MG63 (cell line): ENCODE results near the gene ASAH2B. TPM values are rescaled to one million over a fixed set of nuclear protein-coding genes. Genes with fewer than 3 reads are reported as not detected.
A peak's percentile ranks its signal among the peaks of the same experiment; 100 is the strongest.
"Not testable (repeated sequence)": the region's sequence is repeated elsewhere in the genome, so short reads cannot be mapped to it uniquely, and the experiment has no call there.

ENCODE experiments used
- DNase-seq: peaks from one replicate; pipeline ENCODE4 v3.0.0-alpha.2; 2020
- H3K27me3 ChIP-seq: fragments of 250-450 bp; sonication (Bioruptor Pico); 2 replicates; pipeline ENCODE4 v1.5.1; 2020; ENCODE audit warnings: mild to moderate bottlenecking, moderate library complexity
- H3K36me3 ChIP-seq: fragments of 250-450 bp; sonication (Bioruptor Pico); 2 replicates; pipeline ENCODE4 v1.5.1; 2020; ENCODE audit warnings: mild to moderate bottlenecking, moderate library complexity
- H3K4me3 ChIP-seq: fragments of 250-450 bp; sonication (Bioruptor Pico); 2 replicates; pipeline ENCODE4 v1.5.1; 2020; ENCODE audit warnings: mild to moderate bottlenecking, moderate library complexity
- H3K9me3 ChIP-seq: fragments of 250-450 bp; sonication (Bioruptor Pico); 2 replicates; pipeline ENCODE4 v1.5.1; 2020; ENCODE audit warnings: mild to moderate bottlenecking, moderate library complexity
- total RNA-seq: library from RNA; depleted of rRNA; stranded (reverse); fragments of >200 nt; shearing (Covaris generic); gene quantifications from 2 replicates; pipeline ENCODE4 v1.2.3, GENCODE V29; 2014; ENCODE audit warnings: low replicate concordance; rRNA removed

Gene ASAH2B
- total RNA-seq, 1 experiment from 2014 or later: 0.43 TPM

- not testable (repeated sequence) for DNase-seq, H3K27me3 ChIP-seq, H3K4me3 ChIP-seq, H3K36me3 ChIP-seq, H3K9me3 ChIP-seq
Measured at GRCh38 chr10:50787962-50788361, 48.2 kb downstream of the ASAH2B start.

- Histone ChIP-seq H3K27me3 (no peaks in the 10 kb centered on the region), H3K9me3 (no peaks in the 10 kb centered on the region), H3K36me3 (no peaks in the 10 kb centered on the region), H3K4me3 (no peak overlapping the region)
- DNase-seq: no peak
Measured at GRCh38 chr10:50788951-50789945, 49.5 kb downstream of the ASAH2B start.

- peak; percentile 42 for DNase-seq
- Histone ChIP-seq H3K27me3 (no peaks in the 10 kb centered on the region), H3K4me3 (no peak overlapping the region), H3K36me3 (no peaks in the 10 kb centered on the region), H3K9me3 (no peaks in the 10 kb centered on the region)
Measured at GRCh38 chr10:50794490-50794889, 54.8 kb downstream of the ASAH2B start.

- Histone ChIP-seq H3K4me3 (no peak overlapping the region), H3K36me3 (no peaks in the 10 kb centered on the region), H3K9me3 (no peaks in the 10 kb centered on the region), H3K27me3 (no peaks in the 10 kb centered on the region)
- no peak for DNase-seq
Measured at GRCh38 chr10:50796693-50797092, 57.0 kb downstream of the ASAH2B start.

- H3K36me3 ChIP-seq: no peaks in the 10 kb centered on the region
Measured at GRCh38 chr10:50798297-50798696, 58.6 kb downstream of the ASAH2B start.

GRCh38 chr10:50799595-50799994 lies 59.9 kb downstream of the ASAH2B start:
- DNase-seq: no peak
- Histone ChIP-seq H3K9me3 (no peaks in the 10 kb centered on the region), H3K36me3 (no peaks in the 10 kb centered on the region), H3K27me3 (no peaks in the 10 kb centered on the region), H3K4me3 (no peak overlapping the region)

More at GRCh38 chr10:50798297-50798696, 58.6 kb downstream of the ASAH2B start:
- Histone ChIP-seq H3K27me3 (no peaks in the 10 kb centered on the region), H3K4me3 (no peak overlapping the region), H3K9me3 (no peaks in the 10 kb centered on the region)
- no peak for DNase-seq

GRCh38 chr10:50805981-50806622 lies 66.4 kb downstream of the ASAH2B start:
- no peaks in the 10 kb centered on the region for H3K27me3 ChIP-seq
- no peak for DNase-seq
- no peak overlapping the region for H3K4me3 ChIP-seq
- H3K36me3 ChIP-seq: no peaks in the 10 kb centered on the region
- no peaks in the 10 kb centered on the region for H3K9me3 ChIP-seq

GRCh38 chr10:50807851-50808776 lies 68.4 kb downstream of the ASAH2B start:
- Histone ChIP-seq H3K9me3 (no peaks in the 10 kb centered on the region), H3K27me3 (no peaks in the 10 kb centered on the region), H3K36me3 (no peaks in the 10 kb centered on the region), H3K4me3 (no peak overlapping the region)
- DNase-seq: peak; percentile 43

Other genes starting within 250 kb of the ASAH2B start
- gene SGMS1, start 116.0 kb upstream of the ASAH2B start, total RNA-seq: 9.2 and 19.7 TPM in 2 replicates
- not detected in 2 replicates for gene A1CF, start 145.7 kb downstream of the ASAH2B start, total RNA-seq